ENCODE results near the gene A1BG.

A1BG gene

DNA sequence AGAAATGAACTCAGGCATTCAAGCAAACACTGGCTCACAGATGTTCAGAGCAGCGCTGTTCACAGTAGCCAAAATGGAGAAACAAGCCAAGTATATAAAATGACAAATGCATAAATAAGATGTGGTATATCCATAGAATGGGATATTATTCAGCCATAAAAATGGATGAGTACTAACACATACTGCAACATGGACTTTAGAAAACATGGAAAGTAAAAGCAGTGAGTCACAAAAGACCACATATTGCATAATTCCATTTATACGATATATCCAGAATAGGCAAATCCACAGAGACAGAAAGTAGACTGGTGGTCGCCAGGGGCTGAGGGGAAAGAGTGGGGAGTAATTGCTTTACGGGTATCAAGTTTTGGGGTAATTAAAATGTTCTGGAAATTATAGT, 20.9 kb upstream of the A1BG start:
- no peak overlapping the region for H3K9ac ChIP-seq (ENCODE audit: low read length)
- H3K9me3 ChIP-seq (ENCODE audit: insufficient read depth, low read length), result no peaks in the 10 kb centered on the region
- H3K4me2 ChIP-seq (ENCODE audit: low read length), result no peak overlapping the region
- H3K27ac ChIP-seq (ENCODE audit: low read length), result no peak overlapping the region
- H3K4me1 ChIP-seq (ENCODE audit: low read length), result no peaks in the 10 kb centered on the region
- peaks cover under 1% of the 10 kb centered on the region; the same call in 1 of the 2 replicates for H3K79me2 ChIP-seq (ENCODE audit: low read length)
- H3K36me3 ChIP-seq (replicated peaks; ENCODE audit: low read depth, low read length), result no peaks in the 10 kb centered on the region
- H3K27me3 ChIP-seq (ENCODE audit: low read depth, low read length), result no peaks in the 10 kb centered on the region
- TF ChIP-seq, protein P1, sequence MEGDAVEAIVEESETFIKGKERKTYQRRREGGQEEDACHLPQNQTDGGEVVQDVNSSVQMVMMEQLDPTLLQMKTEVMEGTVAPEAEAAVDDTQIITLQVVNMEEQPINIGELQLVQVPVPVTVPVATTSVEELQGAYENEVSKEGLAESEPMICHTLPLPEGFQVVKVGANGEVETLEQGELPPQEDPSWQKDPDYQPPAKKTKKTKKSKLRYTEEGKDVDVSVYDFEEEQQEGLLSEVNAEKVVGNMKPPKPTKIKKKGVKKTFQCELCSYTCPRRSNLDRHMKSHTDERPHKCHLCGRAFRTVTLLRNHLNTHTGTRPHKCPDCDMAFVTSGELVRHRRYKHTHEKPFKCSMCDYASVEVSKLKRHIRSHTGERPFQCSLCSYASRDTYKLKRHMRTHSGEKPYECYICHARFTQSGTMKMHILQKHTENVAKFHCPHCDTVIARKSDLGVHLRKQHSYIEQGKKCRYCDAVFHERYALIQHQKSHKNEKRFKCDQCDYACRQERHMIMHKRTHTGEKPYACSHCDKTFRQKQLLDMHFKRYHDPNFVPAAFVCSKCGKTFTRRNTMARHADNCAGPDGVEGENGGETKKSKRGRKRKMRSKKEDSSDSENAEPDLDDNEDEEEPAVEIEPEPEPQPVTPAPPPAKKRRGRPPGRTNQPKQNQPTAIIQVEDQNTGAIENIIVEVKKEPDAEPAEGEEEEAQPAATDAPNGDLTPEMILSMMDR (IDR thresholded peaks at IDR 0.05; ENCODE audit: low read depth, low read length), result no peak
- TF ChIP-seq EZH2phosphoT487 (IDR thresholded peaks at IDR 0.05; ENCODE audit: low read depth), result no peak
- no peaks in the 10 kb centered on the region for H4K20me1 ChIP-seq (ENCODE audit: insufficient read depth, low read length)
- H3K4me3 ChIP-seq (ENCODE audit: low read length), result no peak overlapping the region
- no peak overlapping the region for H2AFZ ChIP-seq (ENCODE audit: low read depth, low read length)

DNA sequence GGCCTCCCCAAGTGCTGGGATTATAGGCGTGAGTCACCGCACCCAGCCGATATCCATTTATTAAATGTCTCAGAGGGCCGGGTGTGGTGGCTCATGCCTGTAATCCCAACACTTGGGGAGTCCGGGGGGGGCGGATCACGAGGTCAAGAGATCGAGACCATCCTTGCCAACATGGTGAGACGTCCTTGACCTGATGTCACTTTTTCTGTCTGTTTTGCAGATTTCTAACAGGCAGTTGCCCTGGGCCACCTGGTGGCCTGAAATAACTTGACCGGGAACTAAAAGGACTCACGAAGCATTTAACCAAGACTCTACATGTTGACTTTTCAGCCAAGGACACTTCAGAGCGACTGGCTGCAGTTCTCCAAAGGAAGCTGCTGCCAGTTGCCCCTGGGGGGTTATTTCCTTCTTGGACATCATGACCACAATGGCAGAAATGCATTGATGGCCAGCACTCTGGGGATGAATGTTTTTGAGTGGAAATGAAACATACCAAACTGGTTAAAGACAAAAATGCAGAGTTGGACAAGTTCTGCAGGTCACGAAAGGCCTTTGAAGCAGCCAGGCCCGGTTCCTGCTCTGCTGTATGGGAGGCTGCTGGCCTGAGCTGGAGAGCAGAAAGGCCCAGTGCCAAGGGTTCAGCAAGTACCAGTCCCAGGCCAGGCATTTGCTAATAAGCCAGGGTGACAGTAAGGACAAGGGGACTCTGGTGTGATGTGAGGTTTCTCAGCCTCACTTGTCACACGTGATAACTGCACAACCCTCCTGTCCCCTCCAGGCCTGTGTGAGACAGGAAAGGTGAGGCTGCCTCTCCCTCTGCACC, 19.2 kb upstream of the A1BG start:
- TF ChIP-seq, protein P1 (IDR thresholded peaks at IDR 0.05; ENCODE audit: low read depth, low read length), result no peak
- TF ChIP-seq EZH2phosphoT487 (IDR thresholded peaks at IDR 0.05; ENCODE audit: low read depth), result no peak
- Histone ChIP-seq H3K27ac (ENCODE audit: low read length) (no peak overlapping the region), H2AFZ (ENCODE audit: low read depth, low read length) (no peak overlapping the region), H3K27me3 (ENCODE audit: low read depth, low read length) (no peaks in the 10 kb centered on the region), H3K79me2 (ENCODE audit: low read length) (no peaks in the 10 kb centered on the region), H3K4me2 (ENCODE audit: low read length) (no peak overlapping the region), H3K36me3 (replicated peaks; ENCODE audit: low read depth, low read length) (no peaks in the 10 kb centered on the region), H3K4me1 (ENCODE audit: low read length) (no peaks in the 10 kb centered on the region), H3K4me3 (ENCODE audit: low read length) (no peak overlapping the region), H3K9ac (ENCODE audit: low read length) (no peak overlapping the region), H4K20me1 (ENCODE audit: insufficient read depth, low read length) (no peaks in the 10 kb centered on the region), H3K9me3 (ENCODE audit: insufficient read depth, low read length) (no peaks in the 10 kb centered on the region)

DNA sequence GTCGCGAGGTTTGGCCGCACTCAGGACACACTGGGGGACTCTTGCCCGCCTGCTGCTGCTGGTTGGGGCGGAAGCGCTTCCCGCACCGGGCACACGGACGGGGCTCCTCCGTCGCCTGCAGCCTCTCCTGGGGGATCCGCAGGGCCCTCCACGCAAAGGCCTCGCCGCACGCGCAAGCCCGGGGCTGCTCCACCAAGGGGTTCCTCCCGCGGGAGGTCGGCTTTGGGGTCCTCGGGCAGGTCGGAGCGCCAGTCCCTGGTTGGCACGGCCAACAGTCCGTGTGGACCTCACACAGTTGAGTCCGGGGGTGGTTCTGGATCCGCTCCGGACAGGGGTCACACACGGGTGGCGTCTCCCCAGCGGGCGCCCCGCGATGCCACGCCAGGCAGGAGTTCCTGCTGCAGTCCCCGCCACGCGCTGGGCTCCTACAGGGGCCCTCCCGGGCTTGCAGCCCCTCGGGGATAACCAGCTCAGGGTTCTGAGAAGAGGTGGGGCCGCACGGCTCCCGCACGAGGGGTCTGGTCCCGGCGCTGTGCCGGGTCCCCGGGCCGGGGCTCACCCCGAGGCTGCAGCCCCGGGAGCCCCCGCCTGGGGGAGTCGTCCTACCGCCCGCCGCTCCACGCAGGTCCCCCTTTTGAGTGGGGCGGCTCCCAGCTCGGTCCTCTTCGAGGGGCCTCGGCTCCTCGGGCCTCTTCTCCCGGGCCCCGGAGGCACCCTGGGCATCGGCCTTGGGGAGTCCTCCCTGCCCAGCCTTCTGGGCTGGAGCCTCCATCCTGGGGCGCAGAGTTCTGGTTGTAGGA, 15.5 kb upstream of the A1BG start:
- TF ChIP-seq, protein P1 (IDR thresholded peaks at IDR 0.05; ENCODE audit: low read depth, low read length), result no peak
- no peak for TF ChIP-seq EZH2phosphoT487 (IDR thresholded peaks at IDR 0.05; ENCODE audit: low read depth)
- Histone ChIP-seq H3K27ac (ENCODE audit: low read length) (no peak overlapping the region), H3K79me2 (ENCODE audit: low read length) (no peaks in the 10 kb centered on the region), H3K36me3 (replicated peaks; ENCODE audit: low read depth, low read length) (no peaks in the 10 kb centered on the region), H3K27me3 (ENCODE audit: low read depth, low read length) (no peaks in the 10 kb centered on the region), H3K4me3 (ENCODE audit: low read length) (no peak overlapping the region), H3K9me3 (ENCODE audit: insufficient read depth, low read length) (no peaks in the 10 kb centered on the region), H4K20me1 (ENCODE audit: insufficient read depth, low read length) (no peaks in the 10 kb centered on the region), H3K4me2 (ENCODE audit: low read length) (no peak overlapping the region), H2AFZ (ENCODE audit: low read depth, low read length) (no peak overlapping the region), H3K9ac (ENCODE audit: low read length) (no peak overlapping the region), H3K4me1 (ENCODE audit: low read length) (peaks cover 6% of the 10 kb centered on the region; the same call in 1 of the 2 replicates)

Measured in OCI-LY3 (cell line).